ENCODE measurements around the gene YBEY.

YBEY gene

GRCh38 chr21:46254208-46254975 lies 31.8 kb upstream of the YBEY start:
- H3K9ac ChIP-seq, result peak overlapping the region in 9 of 11 experiments; percentile 21 to 61 (median 46); a peak in 14 of 22 replicates

GRCh38 chr21:46255166-46255565 lies 31.0 kb upstream of the YBEY start:
- Histone ChIP-seq H3K27ac (peak overlapping the region in 2 of 11 experiments; percentile 68 to 74; a peak in 1 of 22 replicates), H3K4me3 (no peak overlapping the region), H3K36me3 (peaks cover 91 to 100% (median 99%) of the 10 kb centered on the region in 11 experiments)

More at GRCh38 chr21:46254208-46254975, 31.8 kb upstream of the YBEY start:
- H3K27ac ChIP-seq, result peak overlapping the region; percentile 4 to 79 (median 68); a peak in 20 of 22 replicates
- H3K4me1 ChIP-seq, result peaks cover 19 to 50% (median 40%) of the 10 kb centered on the region in 10 experiments
- peak overlapping the region in 3 of 10 experiments; percentile 14 to 24 (median 20); a peak in 5 of 20 replicates for H3K4me3 ChIP-seq
- peak overlapping the region; percentile 56 to 96 (median 73) for H3K4me2 ChIP-seq
- H3K36me3 ChIP-seq, result peaks cover 91 to 100% (median 99%) of the 10 kb centered on the region in 11 experiments
- H3K27me3 ChIP-seq, result no peaks in the 10 kb centered on the region
- peaks cover 0 to 52% (median 22%) of the 10 kb centered on the region in 11 experiments; a peak in 15 of 22 replicates for H4K20me1 ChIP-seq
- TF ChIP-seq Cebpa-rat (IDR thresholded peaks at IDR 0.05), result no peak
- peaks cover 0 to 20% (median 0%) of the 10 kb centered on the region in 11 experiments; a peak in 10 of 22 replicates for H3K9me3 ChIP-seq (replicated peaks in 1 of 11)

DNA sequence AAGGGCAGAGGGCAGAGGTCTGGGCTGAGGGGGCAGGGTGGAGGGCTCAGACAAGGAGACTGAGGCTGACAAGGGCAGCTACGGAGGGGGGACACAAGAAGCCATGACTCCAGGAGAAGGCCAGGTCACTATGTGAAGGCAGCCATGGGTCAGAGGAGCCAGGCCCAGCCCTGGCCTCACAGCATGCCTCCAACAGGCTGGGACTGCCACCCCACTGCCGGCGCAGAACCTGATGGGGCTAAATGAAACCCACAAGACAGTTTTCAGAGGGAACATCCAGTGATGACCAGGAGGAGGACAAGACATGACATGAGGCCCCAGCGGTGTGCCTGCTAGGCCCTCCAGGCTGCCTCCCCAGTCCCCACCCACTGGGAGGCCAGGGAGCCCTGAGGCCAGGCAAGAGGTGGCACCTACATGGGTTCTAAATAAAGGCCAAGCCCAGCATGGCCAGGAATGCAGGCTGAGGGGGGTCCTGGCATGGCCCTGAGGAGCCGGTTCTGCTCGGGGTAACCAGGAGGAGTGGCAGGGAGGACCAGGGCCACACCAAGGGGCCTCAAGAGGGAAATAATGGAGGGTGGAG lies 30.3 kb upstream of the YBEY start:
- Histone ChIP-seq H3K9ac (peak overlapping the region in 1 of 11 experiments; percentile 25; a peak in 1 of 22 replicates), H3K4me3 (no peak overlapping the region), H3K9me3 (replicated peaks in 1 of 11) (peaks cover 0 to 13% (median 0%) of the 10 kb centered on the region in 11 experiments; a peak in 10 of 22 replicates), H3K4me2 (0 out of 22 replicates have a peak overlapping the region, but pooled peaks of 1 of the 11 experiments have one; percentile 73), H4K20me1 (peaks cover 0 to 57% (median 22%) of the 10 kb centered on the region in 11 experiments; a peak in 15 of 22 replicates), H3K27me3 (no peaks in the 10 kb centered on the region), H3K36me3 (peaks cover 91 to 100% (median 99%) of the 10 kb centered on the region in 11 experiments), H3K27ac (no peak overlapping the region), H3K4me1 (peaks cover 19 to 41% (median 33%) of the 10 kb centered on the region in 10 experiments)
- no peak for TF ChIP-seq Cebpa-rat (IDR thresholded peaks at IDR 0.05)

More at GRCh38 chr21:46255166-46255565, 31.0 kb upstream of the YBEY start:
- peaks cover 0 to 20% (median 0%) of the 10 kb centered on the region in 11 experiments; a peak in 10 of 22 replicates for H3K9me3 ChIP-seq (replicated peaks in 1 of 11)
- peak overlapping the region in 3 of 11 experiments; percentile 4 to 47 (median 37); a peak in 2 of 22 replicates for H3K9ac ChIP-seq
- H4K20me1 ChIP-seq, result peaks cover 0 to 50% (median 22%) of the 10 kb centered on the region in 11 experiments; a peak in 14 of 22 replicates
- peak overlapping the region; percentile 56 to 96 (median 73); a peak in 16 of 22 replicates for H3K4me2 ChIP-seq
- TF ChIP-seq Cebpa-rat (IDR thresholded peaks at IDR 0.05), result no peak
- H3K27me3 ChIP-seq, result no peaks in the 10 kb centered on the region
- H3K4me1 ChIP-seq, result peaks cover 19 to 48% (median 39%) of the 10 kb centered on the region in 10 experiments

DNA sequence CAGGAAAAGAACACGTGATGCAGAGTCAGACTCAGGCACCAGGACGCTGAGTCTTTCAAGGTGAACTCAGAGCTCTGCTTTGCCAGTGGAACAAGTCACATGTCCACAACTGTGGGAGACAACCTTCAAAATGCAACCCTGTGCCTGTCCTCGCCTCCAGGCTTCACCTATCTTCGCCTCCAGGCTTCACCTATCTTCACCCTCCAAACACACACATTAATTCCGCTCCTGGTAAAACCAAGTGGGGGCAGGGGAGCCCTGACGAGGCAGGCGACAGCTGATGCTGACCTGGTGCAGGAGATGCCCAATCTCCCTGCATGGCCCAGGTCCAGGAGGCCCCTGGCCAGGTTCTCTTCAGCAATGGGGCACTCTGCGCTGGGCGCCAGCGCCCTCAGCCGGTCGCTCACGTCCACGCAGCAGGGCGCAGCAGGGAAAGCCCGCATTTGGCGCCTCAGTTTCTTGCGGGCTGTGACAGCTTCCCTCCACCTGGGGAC lies 29.6 kb upstream of the YBEY start:
- H3K4me1 ChIP-seq, result peaks cover 19 to 38% (median 32%) of the 10 kb centered on the region in 10 experiments
- H4K20me1 ChIP-seq, result peaks cover 0 to 63% (median 25%) of the 10 kb centered on the region in 11 experiments; a peak in 15 of 22 replicates
- no peak for TF ChIP-seq Cebpa-rat (IDR thresholded peaks at IDR 0.05)
- H3K4me3 ChIP-seq, result no peak overlapping the region
- no peak overlapping the region for H3K27ac ChIP-seq
- H3K9ac ChIP-seq, result peak overlapping the region in 1 of 11 experiments; percentile 25; a peak in 1 of 22 replicates
- H3K36me3 ChIP-seq, result peaks cover 91 to 100% (median 99%) of the 10 kb centered on the region in 11 experiments
- H3K4me2 ChIP-seq, result no peak overlapping the region
- peaks cover 0 to 7% (median 0%) of the 10 kb centered on the region in 11 experiments; a peak in 6 of 22 replicates for H3K9me3 ChIP-seq (replicated peaks in 1 of 11)
- no peaks in the 10 kb centered on the region for H3K27me3 ChIP-seq

- peaks cover 95 to 100% (median 98%) of the 10 kb centered on the region in 11 experiments for H3K36me3 ChIP-seq
- H3K27me3 ChIP-seq, result no peaks in the 10 kb centered on the region
- no peak overlapping the region for H3K27ac ChIP-seq
- no peak overlapping the region for H3K4me2 ChIP-seq
- no peak overlapping the region for H3K9ac ChIP-seq
- H3K4me3 ChIP-seq, result no peak overlapping the region
- no peak for TF ChIP-seq Cebpa-rat (IDR thresholded peaks at IDR 0.05)
- peaks cover 0 to 86% (median 45%) of the 10 kb centered on the region in 11 experiments; a peak in 18 of 22 replicates for H4K20me1 ChIP-seq
- H3K9me3 ChIP-seq (replicated peaks in 1 of 11), result no peaks in the 10 kb centered on the region
- no peaks in the 10 kb centered on the region for H3K4me1 ChIP-seq
Observed at GRCh38 chr21:46264046-46264689, 22.0 kb upstream of the YBEY start.

GRCh38 chr21:46264690-46265144 lies 21.4 kb upstream of the YBEY start:
- no peaks in the 10 kb centered on the region for H3K27me3 ChIP-seq
- peaks cover 95 to 100% (median 98%) of the 10 kb centered on the region in 11 experiments for H3K36me3 ChIP-seq
- H4K20me1 ChIP-seq, result peaks cover 2 to 87% (median 47%) of the 10 kb centered on the region in 11 experiments; a peak in 18 of 22 replicates
- no peak overlapping the region for H3K27ac ChIP-seq
- H3K4me3 ChIP-seq, result no peak overlapping the region
- TF ChIP-seq Cebpa-rat (IDR thresholded peaks at IDR 0.05), result no peak
- H3K4me2 ChIP-seq, result no peak overlapping the region
- no peak overlapping the region for H3K9ac ChIP-seq
- no peaks in the 10 kb centered on the region for H3K4me1 ChIP-seq
- H3K9me3 ChIP-seq (replicated peaks in 1 of 11), result no peaks in the 10 kb centered on the region

- H4K20me1 ChIP-seq, result peaks cover 7 to 85% (median 53%) of the 10 kb centered on the region in 11 experiments; a peak in 18 of 22 replicates
- H3K27me3 ChIP-seq, result no peaks in the 10 kb centered on the region
- no peak overlapping the region for H3K4me3 ChIP-seq
- H3K27ac ChIP-seq, result no peak overlapping the region
- H3K4me2 ChIP-seq, result no peak overlapping the region
- peaks cover 94 to 100% (median 98%) of the 10 kb centered on the region in 11 experiments for H3K36me3 ChIP-seq
- H3K9me3 ChIP-seq (replicated peaks in 1 of 11), result no peaks in the 10 kb centered on the region
- 0 out of 22 replicates have a peak overlapping the region, but pooled peaks of 1 of the 11 experiments have one; percentile 18 for H3K9ac ChIP-seq
- TF ChIP-seq Cebpa-rat (IDR thresholded peaks at IDR 0.05), result no peak
- no peaks in the 10 kb centered on the region for H3K4me1 ChIP-seq
Observed at GRCh38 chr21:46265736-46266525, 20.2 kb upstream of the YBEY start.
